DMS53 treated with DMSO at 0.1 percent for 48 hours (cell line): ENCODE data around the gene DENR.
A peak's percentile ranks its signal among the peaks of the same experiment; 100 is the strongest.
"Not testable (repeated sequence)": the region's sequence is repeated elsewhere in the genome, so short reads cannot be mapped to it uniquely, and the experiment has no call there.

Experiments used
- DNase-seq: peaks from one replicate; lab custom pipeline; 2025; ENCODE audit not compliant: unreplicated experiment; lab: John Stamatoyannopoulos, UW

The DENR gene

GRCh38 chr12:122738571-122738970, 14.1 kb upstream of the DENR start:
- DNase-seq: no peak

DNA sequence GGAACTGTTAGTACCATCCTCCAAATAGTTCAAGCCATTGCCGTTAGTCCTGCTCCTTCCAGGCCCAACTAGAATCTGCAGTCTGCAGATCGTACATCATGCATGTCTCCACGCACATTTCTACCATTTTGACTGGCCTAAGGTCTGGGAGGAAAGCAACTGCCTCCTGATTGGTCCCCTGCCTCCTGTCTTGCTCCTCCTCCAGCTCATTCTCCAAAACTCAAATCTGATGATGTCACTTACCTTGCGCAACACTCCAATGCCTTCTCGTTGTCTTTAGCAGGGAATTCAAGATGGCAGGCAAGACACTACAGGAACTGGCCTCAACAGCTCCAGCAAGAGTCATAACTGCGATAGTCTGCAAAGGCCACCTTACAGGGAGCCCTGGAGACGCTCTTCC, 12.3 kb upstream of the DENR start:
- no peak for DNase-seq

GRCh38 chr12:122743895-122744525, 8.6 kb upstream of the DENR start:
- DNase-seq: no peak

- no peak for DNase-seq
Observed at GRCh38 chr12:122747224-122748135, 5.1 kb upstream of the DENR start.

DNA sequence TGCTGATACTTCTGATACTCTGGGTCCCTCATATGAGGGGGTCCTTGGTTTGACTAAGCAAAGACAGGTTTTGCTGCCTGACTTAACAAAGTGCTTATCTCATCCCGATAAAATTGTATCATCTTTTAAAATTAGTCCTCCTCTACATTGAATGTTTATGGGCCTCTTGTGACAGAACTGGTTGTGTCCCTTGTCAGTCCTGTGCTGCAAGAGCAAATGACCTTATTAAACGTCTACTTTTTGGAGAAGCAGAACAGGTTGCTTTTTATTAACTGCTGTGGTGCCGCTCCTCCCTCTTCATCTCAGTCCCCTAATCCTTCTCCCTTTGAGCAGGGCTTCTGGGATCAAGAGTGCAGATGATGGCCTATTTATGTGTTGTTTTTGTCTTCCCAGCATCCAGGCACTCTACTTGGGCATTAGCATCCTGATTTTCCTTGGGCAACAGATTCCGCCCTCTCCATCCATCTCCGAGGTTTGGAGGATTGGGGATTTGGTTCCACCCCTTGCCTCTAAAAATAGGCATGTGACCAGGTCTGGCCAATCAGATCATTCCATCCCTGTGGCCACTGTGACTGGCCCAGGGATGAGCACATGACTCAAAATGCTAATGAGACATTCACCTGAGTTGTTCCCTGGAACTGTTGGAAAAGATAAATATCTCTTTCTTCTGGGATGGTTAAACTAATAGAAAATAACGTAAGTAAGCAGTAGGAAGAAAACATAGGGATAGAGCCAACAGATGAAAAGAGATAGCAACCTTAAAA, 2.9 kb upstream of the DENR start:
- no peak for DNase-seq

DNA sequence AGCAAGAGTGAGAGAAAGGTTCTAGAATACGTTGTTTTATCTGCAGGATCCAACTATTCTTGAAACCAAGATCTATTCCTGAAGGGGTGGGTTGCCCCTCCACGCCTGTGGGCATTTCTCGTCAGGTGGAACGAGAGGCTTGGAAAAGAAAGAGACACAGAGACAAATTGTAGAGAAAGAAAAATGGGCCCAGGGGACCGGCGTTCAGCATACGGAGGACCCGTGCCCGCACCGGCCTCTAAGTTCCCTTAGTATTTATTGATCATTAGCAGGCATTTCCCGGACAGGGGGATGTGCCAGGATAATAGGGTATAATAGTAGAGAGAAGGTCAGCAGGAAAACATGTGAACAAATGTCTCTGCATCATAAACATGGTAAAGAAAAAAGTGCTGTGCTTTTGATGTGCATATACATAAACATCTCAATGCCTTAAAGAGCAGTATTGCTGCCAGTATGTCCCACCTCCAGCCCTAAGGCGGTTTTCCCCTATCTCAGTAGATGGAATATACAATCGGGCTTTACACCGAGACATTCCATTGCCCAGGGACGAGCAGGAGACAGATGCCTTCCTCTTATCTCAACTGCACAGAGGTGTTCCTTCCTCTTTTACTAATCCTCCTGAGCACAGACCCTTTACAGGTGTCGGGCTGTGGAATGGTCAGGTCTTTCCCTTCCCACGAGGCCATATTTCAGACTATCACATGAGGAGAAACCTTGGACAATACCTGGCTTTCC, 1.7 kb upstream of the DENR start:
- DNase-seq: not testable (repeated sequence)

- no peak for DNase-seq
Observed at GRCh38 chr12:122753319-122753650, 661 bp downstream of the DENR start.

DNA sequence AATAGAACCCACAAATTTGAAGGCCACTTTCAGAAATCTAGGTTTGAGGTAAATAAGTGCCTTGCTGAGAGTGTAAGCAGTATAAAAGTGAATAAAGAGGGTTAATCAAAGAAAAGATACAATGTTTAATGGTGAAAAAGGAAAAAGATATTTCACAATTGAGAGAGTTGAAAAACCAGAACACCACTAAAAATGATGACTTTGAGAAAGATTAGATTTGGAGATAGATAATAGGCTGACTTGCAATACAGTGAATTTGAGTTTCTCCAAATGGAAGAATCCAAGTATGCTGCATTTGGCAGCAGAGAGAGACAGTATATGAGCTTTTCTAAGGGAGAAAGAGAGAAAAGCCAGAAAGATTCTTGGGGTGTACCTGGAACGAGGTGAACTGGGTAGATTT, 2.2 kb downstream of the DENR start:
- DNase-seq: no peak

GRCh38 chr12:122757568-122757967, 4.9 kb downstream of the DENR start:
- no peak for DNase-seq

DNA sequence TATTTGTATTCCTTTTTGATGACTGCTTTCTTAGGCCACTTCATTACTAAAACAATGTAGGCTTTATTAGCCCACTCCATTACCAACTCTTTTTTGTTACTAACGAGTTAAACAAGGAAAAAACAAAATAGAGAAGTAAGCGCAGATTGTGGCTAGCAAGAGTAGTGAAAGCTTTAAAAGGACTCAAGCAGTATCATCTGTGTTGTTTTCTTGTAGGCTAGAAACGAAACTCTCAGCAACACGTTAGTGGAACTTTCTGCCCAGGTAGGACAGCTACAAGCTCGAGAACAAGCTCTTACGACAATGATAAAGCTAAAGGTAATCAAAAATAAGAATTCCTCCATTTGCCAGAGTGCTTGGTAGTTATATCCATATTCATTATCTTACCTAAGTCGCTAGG, 32.9 kb downstream of the DENR start:
- no peak for DNase-seq

- DNase-seq: no peak
Observed at GRCh38 chr12:122788387-122788786, 35.8 kb downstream of the DENR start.

- no peak for DNase-seq
Observed at GRCh38 chr12:122789637-122790036, 37.0 kb downstream of the DENR start.

GRCh38 chr12:122790393-122791075, 37.9 kb downstream of the DENR start:
- DNase-seq: no peak

DNA sequence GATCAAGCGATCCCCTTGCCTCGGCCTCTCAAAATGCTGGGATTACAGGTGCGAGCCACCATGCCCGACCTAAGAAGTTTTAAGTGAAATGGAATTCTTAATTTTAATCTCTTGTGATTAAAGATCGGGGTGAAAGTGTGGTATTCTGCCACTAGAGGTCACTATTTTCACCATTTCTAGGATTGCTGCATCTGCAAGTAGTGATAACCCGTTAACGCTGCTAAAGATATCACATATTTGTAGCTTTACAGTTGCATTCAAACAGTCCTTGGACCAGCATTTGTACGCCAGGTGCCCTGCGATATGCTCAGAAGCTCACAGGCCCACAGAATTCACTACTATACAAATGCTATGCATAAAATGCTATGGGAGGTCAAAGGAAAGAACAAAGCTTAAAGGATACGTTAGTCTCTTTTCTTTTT, 41.1 kb downstream of the DENR start:
- peak; percentile 71 for DNase-seq

DNA sequence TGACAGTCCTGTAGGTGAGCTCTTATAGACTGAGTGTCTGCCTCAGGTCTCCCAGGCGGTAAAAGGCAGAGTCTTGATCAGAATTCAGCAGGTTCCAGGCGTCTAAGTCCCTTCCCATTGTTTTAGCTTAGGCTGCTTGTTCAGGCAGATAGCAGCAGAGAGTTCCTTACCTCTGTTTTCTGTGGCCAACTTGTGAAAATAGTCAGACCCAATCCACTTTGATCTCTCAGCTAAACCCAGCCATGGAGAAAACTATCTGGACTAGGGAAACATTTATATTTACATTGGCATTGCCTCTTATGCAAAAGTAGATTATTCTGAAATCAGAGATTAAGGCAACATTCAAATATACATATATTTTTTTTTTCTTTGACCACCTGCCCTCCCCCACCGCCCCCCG, 43.2 kb downstream of the DENR start:
- no peak for DNase-seq

DNA sequence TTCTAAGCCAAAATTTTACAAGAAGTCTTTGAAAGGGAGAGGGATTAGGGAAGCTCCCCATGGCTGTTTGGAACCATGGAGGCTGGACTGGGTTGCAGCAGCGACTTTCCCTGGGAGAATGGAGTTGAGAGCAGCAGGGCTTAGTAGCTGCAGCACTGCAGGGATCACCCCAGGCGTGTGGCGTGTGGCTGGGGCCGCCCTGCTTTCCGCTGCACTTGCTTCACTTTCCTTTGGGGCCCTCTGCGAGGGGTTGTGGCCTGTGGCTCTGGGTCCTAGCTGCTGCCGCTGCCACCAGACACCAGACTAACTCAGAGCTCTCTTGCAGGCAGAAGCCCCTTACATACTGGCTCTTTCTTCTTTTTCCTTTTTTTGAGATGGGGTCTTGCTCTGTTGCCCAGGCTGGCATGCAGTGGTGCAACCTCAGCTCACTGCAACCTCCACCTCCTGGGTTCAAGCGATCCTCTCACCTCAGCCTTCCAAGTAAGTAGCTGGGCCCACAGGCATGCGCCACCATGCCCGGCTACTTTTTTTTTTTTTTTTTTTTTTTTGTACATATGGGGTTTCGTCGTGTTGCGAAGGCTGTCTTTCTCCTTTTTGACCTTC, 47.1 kb downstream of the DENR start:
- no peak for DNase-seq

DNA sequence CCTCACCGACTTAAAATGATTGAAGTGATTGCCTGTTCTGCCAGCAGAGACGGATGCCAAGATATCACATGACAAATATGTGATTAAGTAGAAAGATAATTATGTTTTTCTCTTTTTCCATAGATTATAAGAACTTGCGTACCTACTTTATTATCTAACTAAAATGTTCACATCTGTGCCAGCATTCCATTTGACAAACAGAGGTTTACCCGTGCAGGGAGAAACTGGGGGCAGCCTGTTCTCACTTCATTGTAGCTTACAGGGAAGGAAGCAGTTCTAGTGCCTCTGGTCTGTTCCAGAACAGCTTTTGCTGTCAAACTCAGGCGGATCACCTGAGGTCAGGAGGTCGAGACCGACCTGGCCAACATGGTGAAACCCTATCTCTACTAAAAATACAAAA, 51.3 kb downstream of the DENR start:
- no peak for DNase-seq

- DNase-seq: not testable (repeated sequence)
Observed at GRCh38 chr12:122804957-122805356, 52.3 kb downstream of the DENR start.

DNA sequence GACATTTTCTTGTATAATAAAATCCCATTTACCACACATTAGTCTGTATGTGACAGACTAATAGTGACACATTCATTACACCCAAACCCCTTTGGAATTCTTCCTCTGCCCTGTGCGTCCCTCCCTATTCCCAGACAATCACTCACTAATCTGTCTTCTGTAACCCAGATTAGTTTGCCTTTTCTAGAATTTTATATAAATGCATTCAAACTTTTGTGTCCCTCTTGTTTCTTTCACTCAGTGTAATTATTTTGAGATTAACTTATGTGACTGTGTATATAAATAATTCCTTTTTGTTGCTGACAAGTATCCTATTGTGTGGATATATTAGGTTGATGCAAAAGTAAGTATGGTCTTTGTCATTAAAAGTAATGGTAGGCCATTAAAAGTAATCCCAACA, 55.0 kb downstream of the DENR start:
- no peak for DNase-seq

- no peak for DNase-seq
Observed at GRCh38 chr12:122811777-122812176, 59.2 kb downstream of the DENR start.
